ENCODE results near the gene GRIK1. TPM values are rescaled to one million over a fixed set of nuclear protein-coding genes. Genes with fewer than 3 reads are reported as not detected.

GRIK1 gene
- total RNA-seq, 1 experiment from 2014 or later = not detected

GRCh38 chr21:29885491-29885890 lies 54.3 kb downstream of the GRIK1 start:
- Histone ChIP-seq H2AFZ (no peak overlapping the region), H3K27ac (no peak overlapping the region), H3F3A (ENCODE audit: insufficient read depth, low read depth) (no peaks in the 10 kb centered on the region), H3K36me3 (ENCODE audit: low read depth) (no peaks in the 10 kb centered on the region), H3K79me2 (ENCODE audit: low read depth) (no peaks in the 10 kb centered on the region), H4K20me1 (ENCODE audit: insufficient read depth) (no peaks in the 10 kb centered on the region), H3K4me3 (no peak overlapping the region), H3K9me3 (ENCODE audit: insufficient read depth, low read depth) (no peaks in the 10 kb centered on the region), H3K4me1 (replicated peaks; ENCODE audit: insufficient read depth) (no peaks in the 10 kb centered on the region), H3K4me2 (no peak overlapping the region), H3K9me2 (ENCODE audit: insufficient read depth) (no peaks in the 10 kb centered on the region), H3K27me3 (ENCODE audit: insufficient read depth, low read depth) (no peaks in the 10 kb centered on the region)
- no TSS peak for BruUV-seq (replicated peaks)
- intact Hi-C loops (cut with micrococcal nuclease; ENCODE audit: unreplicated experiment) = no loop called here
- ChIA-PET CTCF (no interaction called here), POLR2A (ENCODE audit: unreplicated experiment) (no interaction called here)
- TF ChIP-seq EZH2 (IDR thresholded peaks at IDR 0.05; ENCODE audit: low read depth) = no peak
- TF ChIP-seq CTCF (conservative IDR thresholded peaks at IDR 0.05) = no peak
- DNase-seq = no peak

GRCh38 chr21:29875873-29876272 lies 63.9 kb downstream of the GRIK1 start:
- ChIA-PET POLR2A (ENCODE audit: unreplicated experiment) (no interaction called here), CTCF (no interaction called here)
- Histone ChIP-seq H3K4me2 (no peak overlapping the region), H3K4me3 (no peak overlapping the region), H3K4me1 (replicated peaks; ENCODE audit: insufficient read depth) (no peaks in the 10 kb centered on the region), H3K9me2 (ENCODE audit: insufficient read depth) (no peaks in the 10 kb centered on the region), H3K27me3 (ENCODE audit: insufficient read depth, low read depth) (no peaks in the 10 kb centered on the region), H3K79me2 (ENCODE audit: low read depth) (no peaks in the 10 kb centered on the region), H4K20me1 (ENCODE audit: insufficient read depth) (no peaks in the 10 kb centered on the region), H3K27ac (no peak overlapping the region), H3K36me3 (ENCODE audit: low read depth) (no peaks in the 10 kb centered on the region), H3K9me3 (ENCODE audit: insufficient read depth, low read depth) (no peaks in the 10 kb centered on the region), H2AFZ (no peak overlapping the region), H3F3A (ENCODE audit: insufficient read depth, low read depth) (no peaks in the 10 kb centered on the region)
- DNase-seq = no peak
- TF ChIP-seq EZH2 (IDR thresholded peaks at IDR 0.05; ENCODE audit: low read depth) (no peak), CTCF (conservative IDR thresholded peaks at IDR 0.05) (no peak)
- BruUV-seq (replicated peaks) = no TSS peak
- intact Hi-C loops (cut with micrococcal nuclease; ENCODE audit: unreplicated experiment) = no loop called here

GRCh38 chr21:29875036-29875716 lies 64.6 kb downstream of the GRIK1 start:
- Histone ChIP-seq H3F3A (ENCODE audit: insufficient read depth, low read depth) (no peaks in the 10 kb centered on the region), H3K4me3 (no peak overlapping the region), H3K27ac (no peak overlapping the region), H3K79me2 (ENCODE audit: low read depth) (no peaks in the 10 kb centered on the region), H3K4me1 (replicated peaks; ENCODE audit: insufficient read depth) (no peaks in the 10 kb centered on the region), H4K20me1 (ENCODE audit: insufficient read depth) (no peaks in the 10 kb centered on the region), H2AFZ (no peak overlapping the region), H3K36me3 (ENCODE audit: low read depth) (no peaks in the 10 kb centered on the region), H3K9me3 (ENCODE audit: insufficient read depth, low read depth) (no peaks in the 10 kb centered on the region), H3K9me2 (ENCODE audit: insufficient read depth) (no peaks in the 10 kb centered on the region), H3K4me2 (no peak overlapping the region), H3K27me3 (ENCODE audit: insufficient read depth, low read depth) (no peaks in the 10 kb centered on the region)
- no TSS peak for BruUV-seq (replicated peaks)
- POLR2A ChIA-PET (ENCODE audit: unreplicated experiment) = no interaction called here
- CTCF ChIA-PET = no interaction called here
- TF ChIP-seq CTCF (conservative IDR thresholded peaks at IDR 0.05) (no peak), EZH2 (IDR thresholded peaks at IDR 0.05; ENCODE audit: low read depth) (no peak)
- intact Hi-C loops (cut with micrococcal nuclease; ENCODE audit: unreplicated experiment) = no loop called here
- DNase-seq = no peak

Measured in PC-9 (cell line).